K562 (cell line): Measurements from ENCODE around the gene KMT2C. TPM values are rescaled to one million over a fixed set of nuclear protein-coding genes. Genes with fewer than 3 reads are reported as not detected.
"Not testable (repeated sequence)": the region's sequence is repeated elsewhere in the genome, so short reads cannot be mapped to it uniquely, and the experiment has no call there.

ENCODE experiments used
- ATAC-seq: fragments of 200-7000 bp; cut with Tn5 transposase; 3 replicates; pipeline ENCODE4 v1.9.1; 2020; ENCODE audit warnings: moderate library complexity
- BruUV-seq: library from RNA; stranded (reverse); fragments of 400-500 nt; replicated peaks from 2 replicates; lab custom pipeline; 2021; lab: Mats Ljungman, UMichigan
- CTCF ChIA-PET: fragments of 300-600 bp; formaldehyde crosslinking; extraction: SDS; loops from one replicate; lab custom pipeline; 2021; ENCODE audit warnings: low intra/inter-chr PET ratio; lab: Yijun Ruan, JAX
- POLR2A ChIA-PET: fragments of 300-600, 350-650 bp; sonication (Branson Sonifier 250); formaldehyde crosslinking; extraction: SDS; loops from one replicate; lab custom pipeline; 2021; ENCODE audit warnings: antibody characterized with exemption, inconsistent platforms; lab: Yijun Ruan, JAX
- DNase-seq, 4 experiments: peaks; one replicate each; pipeline versions ENCODE4 v3.0.0 to v3.0.0-alpha.2; 2011 to 2018; ENCODE audit warnings: low spot score in 3 of 4, mixed read lengths in 3 of 4; ENCODE audit errors: extremely low read depth in 1 of 4
- FAIRE-seq: peaks from 2 replicates; lab custom pipeline; 2011; peaks lifted over from hg19 to GRCh38; lab: Jason Lieb, UNC
- H2AFZ ChIP-seq: 2 replicates; pipeline ENCODE4 v1.6.0; 2011; ENCODE audit warnings: low read depth, low read length, control low read depth, inconsistent platforms
- H3K27ac ChIP-seq: fragments of 200-600 bp; 3 replicates; pipeline ENCODE4 v1.8.0; 2011; ENCODE audit warnings: low read depth, mild to moderate bottlenecking, control low read depth, inconsistent platforms, low read length, moderate library complexity, mixed read lengths; ENCODE audit errors: extremely low read depth
- H3K27me3 ChIP-seq, 2 experiments: fragments of 300-600 bp in 1 of 2; 2 replicates in 1 of 2; 3 replicates in 1 of 2; pipeline versions ENCODE4 v1.6.0 to v1.8.0; 2011; ENCODE audit warnings: inconsistent platforms in 2 of 2, low read length in 2 of 2, mild to moderate bottlenecking in 1 of 2, mixed read lengths in 1 of 2, moderate library complexity in 1 of 2; ENCODE audit not compliant: control insufficient read depth in 2 of 2, insufficient read depth in 2 of 2
- H3K36me3 ChIP-seq: fragments of 300-600 bp; 3 replicates; pipeline ENCODE4 v1.8.0; 2011; ENCODE audit warnings: mild to moderate bottlenecking, low read length, inconsistent platforms; ENCODE audit not compliant: control insufficient read depth, insufficient read depth
- H3K4me1 ChIP-seq, 2 experiments: fragments of 200-600 bp in 1 of 2; replicated peaks in 1 of 2; 2 replicates in 1 of 2; 3 replicates in 1 of 2; pipeline versions ENCODE4 v1.5.1 to v1.8.0; 2011; ENCODE audit warnings: inconsistent platforms in 2 of 2, low read length in 2 of 2, mild to moderate bottlenecking in 1 of 2, mixed read lengths in 1 of 2, moderate library complexity in 1 of 2; ENCODE audit not compliant: control insufficient read depth in 2 of 2, insufficient read depth in 2 of 2
- H3K4me2 ChIP-seq: 2 replicates; pipeline ENCODE4 v1.6.1; 2011; ENCODE audit warnings: low read length, control low read depth, inconsistent platforms, mixed read lengths; ENCODE audit not compliant: insufficient read depth
- H3K4me3 ChIP-seq: fragments of 200-600 bp; sonication (generic), shearing (Covaris generic); 2 replicates; pipeline ENCODE4 v1.5.1; 2016; ENCODE audit warnings: control low read depth, inconsistent platforms
- H3K79me2 ChIP-seq: fragments of 200-600 bp; 3 replicates; pipeline ENCODE4 v1.8.0; 2011; ENCODE audit warnings: low read length, inconsistent platforms; ENCODE audit not compliant: control insufficient read depth, insufficient read depth
- H3K9ac ChIP-seq, 2 experiments: 2 replicates each; pipeline versions ENCODE4 v1.6.0 to v1.6.1; 2011; ENCODE audit warnings: low read depth in 2 of 2, low read length in 2 of 2, control low read depth in 1 of 2, inconsistent platforms in 1 of 2, mild to moderate bottlenecking in 1 of 2, mixed read lengths in 1 of 2; ENCODE audit not compliant: insufficient read depth in 1 of 2
- H3K9me1 ChIP-seq: one replicate; pipeline ENCODE4 v1.6.0; 2011; ENCODE audit warnings: inconsistent platforms, mild to moderate bottlenecking, low read length, moderate library complexity; ENCODE audit not compliant: control insufficient read depth, insufficient read depth
- H3K9me3 ChIP-seq: replicated peaks from 2 replicates; pipeline ENCODE4 v1.5.1; 2011; ENCODE audit warnings: low read depth, low read length, inconsistent platforms; ENCODE audit not compliant: control insufficient read depth, insufficient read depth
- H4K20me1 ChIP-seq: replicated peaks from 2 replicates; pipeline ENCODE4 v1.6.1; 2011; ENCODE audit warnings: low read length, inconsistent platforms, mixed read lengths; ENCODE audit not compliant: control insufficient read depth, insufficient read depth
- CC2D1A ChIP-seq: fragments of 450-650 bp; IDR thresholded peaks from 2 replicates; pipeline ENCODE4 v1.6.1; 2017; ENCODE audit warnings: mild to moderate bottlenecking
- CREBBP ChIP-seq: IDR thresholded peaks from one replicate; pipeline ENCODE4 v1.6.1; 2012; ENCODE audit warnings: low read depth, mild to moderate bottlenecking, control low read depth, inconsistent platforms, low read length
- GATAD2A ChIP-seq: fragments of 450-650 bp; IDR thresholded peaks from 2 replicates; pipeline ENCODE4 v1.6.1; 2017
- NCOA2 ChIP-seq, 2 experiments: fragments of 450-650 bp; IDR thresholded peaks; 2 replicates each; pipeline ENCODE4 v1.6.1; 2018; ENCODE audit warnings: mild to moderate bottlenecking in 2 of 2, moderate library complexity in 1 of 2; ENCODE audit not compliant: partially characterized antibody in 2 of 2
- ZNF197 ChIP-seq: fragments of 200-800 bp; sonication (Bioruptor generic); IDR thresholded peaks from 2 replicates; pipeline ENCODE4 v1.6.1; 2016; ENCODE audit warnings: low read depth, missing genetic modification characterization, missing compliant biosample characterization
- ZNF431 ChIP-seq: sonication (generic); formaldehyde crosslinking; IDR thresholded peaks from 2 replicates; pipeline ENCODE4 v1.8.0; 2022; ENCODE audit warnings: mild to moderate bottlenecking, missing genetic modification reagents
- WGBS: fragments of 100-300 bp; shearing (Covaris generic); methylation state at CpG from one replicate; pipeline ENCODE4 v1.1.6; 2016; ENCODE audit warnings: low coverage, mixed read lengths; ENCODE audit not compliant: insufficient coverage; ENCODE audit errors: missing lambda C conversion rate; 5-methylcytosine and 5-hydroxymethylcytosine counted together
- in situ Hi-C: fragments of 300-500 bp; cut with MboI; formaldehyde crosslinking; loops from 4 replicates; pipeline ENCODE4 v1.15.0; 2018; ENCODE audit warnings: inconsistent platforms, mixed read lengths
- intact Hi-C: fragments of 100-400 bp; cut with micrococcal nuclease; formaldehyde crosslinking; loops from 2 replicates; pipeline ENCODE4 v1.14.2; 2022
- polyA plus RNA-seq, 8 experiments: library from polyadenylated mRNA; depleted of rRNA in 4 of 8; stranded (reverse) in 5 of 8; unstranded in 3 of 8; fragments of >200 nt; fragmentation: Nextera tagmentation in 2 of 8; fragmentation: Illumina TruSeq in 1 of 8; extraction: Ambion mirVana in 2 of 8; extraction: Trizol in 1 of 8; gene quantifications; 2 replicates each; pipeline versions ENCODE4 v1.2.1 to v1.2.3, GENCODE V29; 2011 to 2014; ENCODE audit warnings: inconsistent platforms in 1 of 8, missing spikeins in 1 of 8
- total RNA-seq, 7 experiments: library from RNA; depleted of rRNA in 6 of 7; stranded (reverse); fragments of >200 nt in 6 of 7; fragmentation: Illumina TruSeq in 2 of 7; extraction: Trizol in 2 of 7; gene quantifications; 2 replicates each; pipeline versions ENCODE4 v1.2.1 to v1.2.3, GENCODE V29; 2011 to 2021; ENCODE audit warnings: low replicate concordance in 1 of 7
- TF ChIP-seq, protein P1 (sequence below): fragments of 450-650 bp; IDR thresholded peaks from 2 replicates; pipeline ENCODE4 v1.6.1; 2014; ENCODE audit warnings: low read depth, mild to moderate bottlenecking, moderate library complexity, borderline replicate concordance
- TF ChIP-seq, protein P2 (sequence below), 2 experiments: fragments of 450-650 bp in 1 of 2; IDR thresholded peaks; 2 replicates each; pipeline ENCODE4 v1.6.1; 2011 to 2017; ENCODE audit warnings: low read depth in 2 of 2, antibody characterized with exemption in 1 of 2, borderline replicate concordance in 1 of 2, low read length in 1 of 2, mild to moderate bottlenecking in 1 of 2, mixed read lengths in 1 of 2; ENCODE audit not compliant: control insufficient read depth in 1 of 2

Gene KMT2C
- total and polyA plus RNA-seq, 9 of the 15 experiments (the other 6 are each of a cell fraction or from before 2014, with no cell fraction given): 4.9 to 67.8 (median 27.1) TPM

DNA sequence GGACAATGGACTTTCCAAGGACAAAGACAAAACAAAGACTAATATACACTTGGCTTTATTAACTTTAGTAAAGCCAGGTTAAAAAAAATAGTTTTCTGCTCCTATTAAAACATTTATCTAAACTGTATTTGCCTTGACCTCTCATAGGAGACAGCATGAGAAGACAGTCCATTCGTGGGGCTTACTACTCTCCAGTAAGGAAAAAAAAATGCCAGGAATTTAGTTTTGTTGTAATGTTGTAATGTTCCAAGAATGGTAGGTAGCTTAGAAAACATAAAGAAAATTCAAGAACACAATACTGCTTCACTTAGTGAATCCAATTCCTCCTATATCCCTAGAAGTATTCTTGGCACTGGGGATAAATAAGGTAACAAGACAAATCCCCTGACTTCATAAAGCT is 81.7 kb downstream of the KMT2C start:
- Histone ChIP-seq H3K9me3 (no peaks in the 10 kb centered on the region), H3K27me3 (no peaks in the 10 kb centered on the region), H3K4me3 (no peak overlapping the region), H4K20me1 (no peaks in the 10 kb centered on the region), H3K27ac (no peak overlapping the region), H3K4me2 (no peak overlapping the region), H3K4me1 (no peaks in the 10 kb centered on the region), H3K36me3 (peaks cover 61% of the 10 kb centered on the region), H3K9me1 (no peaks in the 10 kb centered on the region), H3K79me2 (peaks cover 62% of the 10 kb centered on the region), H2AFZ (no peak overlapping the region), H3K9ac (no peak overlapping the region)
- intact Hi-C loops: no loop called here
- ATAC-seq (no peak), FAIRE-seq (no peak), DNase-seq (no peak)
- in situ Hi-C loops: no loop called here
- 87% methylated on average over 1 of the region's 1 CpG for WGBS
- ChIA-PET CTCF (no interaction called here), POLR2A (interaction anchor here (1.0 to 1.1 kb wide), 2 partner anchors 8 to 101 kb away, joined by 3 read pairs; no protein-coding TSS in a partner anchor)
- TF ChIP-seq GATAD2A (no peak), CC2D1A (no peak), NCOA2 (IDR thresholded peaks at IDR 0.05; ENCODE audit: partially characterized antibody in 2 of 2) (no peak), CREBBP (no peak), ZNF197 (CRISPR knock-in tag) (no peak), ZNF431 (CRISPR knock-in tag) (no peak)
- TF ChIP-seq, protein P1, sequence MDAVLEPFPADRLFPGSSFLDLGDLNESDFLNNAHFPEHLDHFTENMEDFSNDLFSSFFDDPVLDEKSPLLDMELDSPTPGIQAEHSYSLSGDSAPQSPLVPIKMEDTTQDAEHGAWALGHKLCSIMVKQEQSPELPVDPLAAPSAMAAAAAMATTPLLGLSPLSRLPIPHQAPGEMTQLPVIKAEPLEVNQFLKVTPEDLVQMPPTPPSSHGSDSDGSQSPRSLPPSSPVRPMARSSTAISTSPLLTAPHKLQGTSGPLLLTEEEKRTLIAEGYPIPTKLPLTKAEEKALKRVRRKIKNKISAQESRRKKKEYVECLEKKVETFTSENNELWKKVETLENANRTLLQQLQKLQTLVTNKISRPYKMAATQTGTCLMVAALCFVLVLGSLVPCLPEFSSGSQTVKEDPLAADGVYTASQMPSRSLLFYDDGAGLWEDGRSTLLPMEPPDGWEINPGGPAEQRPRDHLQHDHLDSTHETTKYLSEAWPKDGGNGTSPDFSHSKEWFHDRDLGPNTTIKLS: no peak
- TF ChIP-seq, protein P2, sequence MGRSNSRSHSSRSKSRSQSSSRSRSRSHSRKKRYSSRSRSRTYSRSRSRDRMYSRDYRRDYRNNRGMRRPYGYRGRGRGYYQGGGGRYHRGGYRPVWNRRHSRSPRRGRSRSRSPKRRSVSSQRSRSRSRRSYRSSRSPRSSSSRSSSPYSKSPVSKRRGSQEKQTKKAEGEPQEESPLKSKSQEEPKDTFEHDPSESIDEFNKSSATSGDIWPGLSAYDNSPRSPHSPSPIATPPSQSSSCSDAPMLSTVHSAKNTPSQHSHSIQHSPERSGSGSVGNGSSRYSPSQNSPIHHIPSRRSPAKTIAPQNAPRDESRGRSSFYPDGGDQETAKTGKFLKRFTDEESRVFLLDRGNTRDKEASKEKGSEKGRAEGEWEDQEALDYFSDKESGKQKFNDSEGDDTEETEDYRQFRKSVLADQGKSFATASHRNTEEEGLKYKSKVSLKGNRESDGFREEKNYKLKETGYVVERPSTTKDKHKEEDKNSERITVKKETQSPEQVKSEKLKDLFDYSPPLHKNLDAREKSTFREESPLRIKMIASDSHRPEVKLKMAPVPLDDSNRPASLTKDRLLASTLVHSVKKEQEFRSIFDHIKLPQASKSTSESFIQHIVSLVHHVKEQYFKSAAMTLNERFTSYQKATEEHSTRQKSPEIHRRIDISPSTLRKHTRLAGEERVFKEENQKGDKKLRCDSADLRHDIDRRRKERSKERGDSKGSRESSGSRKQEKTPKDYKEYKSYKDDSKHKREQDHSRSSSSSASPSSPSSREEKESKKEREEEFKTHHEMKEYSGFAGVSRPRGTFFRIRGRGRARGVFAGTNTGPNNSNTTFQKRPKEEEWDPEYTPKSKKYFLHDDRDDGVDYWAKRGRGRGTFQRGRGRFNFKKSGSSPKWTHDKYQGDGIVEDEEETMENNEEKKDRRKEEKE (IDR thresholded peaks at IDR 0.05; ENCODE audit: borderline replicate concordance in 1 of 2, control insufficient read depth in 1 of 2, low read depth in 2 of 2, low read length in 1 of 2): no peak
- BruUV-seq: no TSS peak

DNA sequence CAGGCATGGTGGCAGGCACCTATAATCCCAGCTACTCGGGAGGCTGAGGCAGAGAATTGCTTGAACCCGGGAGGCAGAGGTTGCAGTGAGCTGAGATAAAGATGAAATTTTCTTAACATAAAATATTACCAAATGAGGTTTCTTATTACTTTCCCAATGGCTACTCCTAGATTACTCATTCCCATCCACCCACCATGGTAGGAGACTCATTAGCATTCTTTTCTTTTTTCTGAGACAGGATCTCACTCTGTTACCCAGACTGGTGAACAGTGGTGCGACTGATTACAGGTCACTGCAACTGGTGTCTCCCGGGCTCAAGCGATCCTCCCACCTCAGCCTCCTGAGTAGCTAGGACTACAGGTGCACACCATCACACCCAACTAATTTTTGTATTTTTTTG is 82.5 kb downstream of the KMT2C start:
- in situ Hi-C loops, CTCF ChIA-PET, FAIRE-seq, ATAC-seq, H3K4me3 ChIP-seq, H3K9me3 ChIP-seq, H3K4me2 ChIP-seq, H2AFZ ChIP-seq, DNase-seq, H3K27me3 ChIP-seq, H3K9me1 ChIP-seq, H4K20me1 ChIP-seq, H3K4me1 ChIP-seq, intact Hi-C loops, H3K9ac ChIP-seq, BruUV-seq, H3K27ac ChIP-seq: not testable (repeated sequence)
- H3K36me3 ChIP-seq: peaks cover 61% of the 10 kb centered on the region
- 93% methylated on average over 5 of the region's 5 CpGs for WGBS
- POLR2A ChIA-PET: interaction anchor here (0.8 kb wide), 1 partner anchor 16 kb away, joined by 3 read pairs; no protein-coding TSS in a partner anchor
- peaks cover 59% of the 10 kb centered on the region for H3K79me2 ChIP-seq
